ENCODE measurements around the gene SGSH.

DNA sequence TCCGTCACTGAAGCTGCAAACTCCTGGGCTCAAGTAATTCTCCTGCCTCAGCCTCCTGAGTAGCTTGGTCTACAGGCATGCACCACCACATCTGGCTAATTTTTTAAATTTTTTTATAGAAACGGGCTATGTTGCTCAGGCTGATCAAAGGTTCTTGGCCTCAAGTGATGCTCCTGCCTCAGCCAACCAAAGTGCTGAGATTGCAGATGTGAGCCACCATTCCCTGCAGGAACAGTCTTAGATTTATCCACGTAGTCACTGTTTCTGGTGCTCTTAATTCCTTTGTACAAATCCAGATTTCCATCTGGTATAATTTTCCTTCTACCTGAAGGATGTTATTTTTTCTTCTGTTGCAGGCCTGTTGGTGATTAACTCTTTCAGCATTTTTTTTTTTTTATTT is 13.1 kb upstream of the SGSH start:
- TF ChIP-seq, protein P1, sequence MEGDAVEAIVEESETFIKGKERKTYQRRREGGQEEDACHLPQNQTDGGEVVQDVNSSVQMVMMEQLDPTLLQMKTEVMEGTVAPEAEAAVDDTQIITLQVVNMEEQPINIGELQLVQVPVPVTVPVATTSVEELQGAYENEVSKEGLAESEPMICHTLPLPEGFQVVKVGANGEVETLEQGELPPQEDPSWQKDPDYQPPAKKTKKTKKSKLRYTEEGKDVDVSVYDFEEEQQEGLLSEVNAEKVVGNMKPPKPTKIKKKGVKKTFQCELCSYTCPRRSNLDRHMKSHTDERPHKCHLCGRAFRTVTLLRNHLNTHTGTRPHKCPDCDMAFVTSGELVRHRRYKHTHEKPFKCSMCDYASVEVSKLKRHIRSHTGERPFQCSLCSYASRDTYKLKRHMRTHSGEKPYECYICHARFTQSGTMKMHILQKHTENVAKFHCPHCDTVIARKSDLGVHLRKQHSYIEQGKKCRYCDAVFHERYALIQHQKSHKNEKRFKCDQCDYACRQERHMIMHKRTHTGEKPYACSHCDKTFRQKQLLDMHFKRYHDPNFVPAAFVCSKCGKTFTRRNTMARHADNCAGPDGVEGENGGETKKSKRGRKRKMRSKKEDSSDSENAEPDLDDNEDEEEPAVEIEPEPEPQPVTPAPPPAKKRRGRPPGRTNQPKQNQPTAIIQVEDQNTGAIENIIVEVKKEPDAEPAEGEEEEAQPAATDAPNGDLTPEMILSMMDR (IDR thresholded peaks at IDR 0.05), result no peak
- TF ChIP-seq EZH2 (IDR thresholded peaks at IDR 0.05) (no peak), EZH2phosphoT487 (IDR thresholded peaks at IDR 0.05) (no peak)

Measured in neural progenitor cell (in vitro differentiated cells).